Peyer's patch (tissue), 4 donors: ENCODE results near the gene FYB2. TPM values are rescaled to one million over a fixed set of nuclear protein-coding genes. Genes with fewer than 3 reads are reported as not detected.

ENCODE experiments used
- DNase-seq, 3 donors: peaks; one replicate each; pipeline ENCODE4 v3.0.0-alpha.2; 2017 to 2019
- H3K27ac ChIP-seq, 4 donors: fragments of 200-600 bp; sonication (generic); one replicate each; pipeline ENCODE4 v1.5.1; 2016 to 2019
- H3K27me3 ChIP-seq, 2 donors: fragments of 200-600 bp; sonication (generic); one replicate each; pipeline ENCODE4 v1.5.1; 2019
- H3K36me3 ChIP-seq, 3 donors: fragments of 200-600 bp; sonication (generic); one replicate each; pipeline ENCODE4 v1.5.1; 2016 to 2019
- H3K4me1 ChIP-seq, 4 donors: fragments of 200-600 bp; sonication (generic); one replicate each; pipeline ENCODE4 v1.5.1; 2016 to 2019
- H3K4me3 ChIP-seq, 4 donors: fragments of 200-600 bp; sonication (generic); 1 replicate in 3 of 4; 2 replicates in 1 of 4; pipeline ENCODE4 v1.5.1; 2016 to 2019; ENCODE audit warnings: mild to moderate bottlenecking in 1 of 4
- H3K9me3 ChIP-seq, 4 donors: fragments of 200-600 bp; sonication (generic); one replicate each; pipeline ENCODE4 v1.5.1; 2016 to 2019; ENCODE audit warnings: mild to moderate bottlenecking in 1 of 4
- POLR2A ChIP-seq, 2 donors: fragments of 450-650 bp; IDR thresholded peaks; one replicate each; pipeline ENCODE4 v1.5.1; 2017; ENCODE audit warnings: antibody characterized with exemption in 2 of 2, mild to moderate bottlenecking in 2 of 2, moderate library complexity in 2 of 2
- total RNA-seq, 4 donors: library from RNA; depleted of rRNA; stranded (reverse); fragments of >200 nt; gene quantifications; one replicate each; pipeline ENCODE4 v1.1.0, GENCODE V29; 2016
- TF ChIP-seq, protein P1 (sequence below), 6 experiments: fragments of 450-650 bp in 4 of 6; fragments of 200-600 bp in 2 of 6; sonication (generic) in 1 of 6; IDR thresholded peaks; one replicate each; pipeline ENCODE4 v1.5.1; 2017 to 2019; ENCODE audit warnings: antibody characterized with exemption in 6 of 6, mild to moderate bottlenecking in 3 of 6, moderate library complexity in 1 of 6

FYB2 gene
- total RNA-seq, 4 donors from 2014 or later, result 4.1 to 10.2 (median 8.4) TPM

DNA sequence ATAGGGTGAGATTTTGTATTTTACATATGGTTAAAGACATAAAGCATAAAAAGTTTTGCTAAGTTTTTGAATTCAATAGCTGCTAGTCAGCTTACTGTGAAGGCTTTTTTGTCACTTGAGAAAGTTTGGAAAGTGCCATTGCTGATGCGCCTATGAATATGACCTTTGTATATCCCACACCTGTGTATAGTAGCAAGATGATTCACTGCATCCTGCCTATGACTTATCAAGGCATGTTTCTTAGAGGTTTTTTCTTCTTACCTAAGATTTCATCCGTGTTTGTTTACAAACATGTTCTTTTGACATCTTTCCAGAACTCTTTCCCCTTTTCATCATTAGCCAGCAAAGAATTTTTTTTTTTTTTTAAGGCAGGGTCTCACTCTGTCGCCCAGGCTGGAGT lies 122.5 kb downstream of the FYB2 start:
- H3K27me3 ChIP-seq, result no peaks in the 10 kb centered on the region
- no peaks in the 10 kb centered on the region for H3K4me1 ChIP-seq
- H3K4me3 ChIP-seq, result no peak overlapping the region
- no peak for DNase-seq
- H3K27ac ChIP-seq, result no peak overlapping the region
- TF ChIP-seq, protein P1, sequence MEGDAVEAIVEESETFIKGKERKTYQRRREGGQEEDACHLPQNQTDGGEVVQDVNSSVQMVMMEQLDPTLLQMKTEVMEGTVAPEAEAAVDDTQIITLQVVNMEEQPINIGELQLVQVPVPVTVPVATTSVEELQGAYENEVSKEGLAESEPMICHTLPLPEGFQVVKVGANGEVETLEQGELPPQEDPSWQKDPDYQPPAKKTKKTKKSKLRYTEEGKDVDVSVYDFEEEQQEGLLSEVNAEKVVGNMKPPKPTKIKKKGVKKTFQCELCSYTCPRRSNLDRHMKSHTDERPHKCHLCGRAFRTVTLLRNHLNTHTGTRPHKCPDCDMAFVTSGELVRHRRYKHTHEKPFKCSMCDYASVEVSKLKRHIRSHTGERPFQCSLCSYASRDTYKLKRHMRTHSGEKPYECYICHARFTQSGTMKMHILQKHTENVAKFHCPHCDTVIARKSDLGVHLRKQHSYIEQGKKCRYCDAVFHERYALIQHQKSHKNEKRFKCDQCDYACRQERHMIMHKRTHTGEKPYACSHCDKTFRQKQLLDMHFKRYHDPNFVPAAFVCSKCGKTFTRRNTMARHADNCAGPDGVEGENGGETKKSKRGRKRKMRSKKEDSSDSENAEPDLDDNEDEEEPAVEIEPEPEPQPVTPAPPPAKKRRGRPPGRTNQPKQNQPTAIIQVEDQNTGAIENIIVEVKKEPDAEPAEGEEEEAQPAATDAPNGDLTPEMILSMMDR (IDR thresholded peaks at IDR 0.05), result no peak
- H3K36me3 ChIP-seq, result no peaks in the 10 kb centered on the region
- H3K9me3 ChIP-seq, result no peaks in the 10 kb centered on the region

DNA sequence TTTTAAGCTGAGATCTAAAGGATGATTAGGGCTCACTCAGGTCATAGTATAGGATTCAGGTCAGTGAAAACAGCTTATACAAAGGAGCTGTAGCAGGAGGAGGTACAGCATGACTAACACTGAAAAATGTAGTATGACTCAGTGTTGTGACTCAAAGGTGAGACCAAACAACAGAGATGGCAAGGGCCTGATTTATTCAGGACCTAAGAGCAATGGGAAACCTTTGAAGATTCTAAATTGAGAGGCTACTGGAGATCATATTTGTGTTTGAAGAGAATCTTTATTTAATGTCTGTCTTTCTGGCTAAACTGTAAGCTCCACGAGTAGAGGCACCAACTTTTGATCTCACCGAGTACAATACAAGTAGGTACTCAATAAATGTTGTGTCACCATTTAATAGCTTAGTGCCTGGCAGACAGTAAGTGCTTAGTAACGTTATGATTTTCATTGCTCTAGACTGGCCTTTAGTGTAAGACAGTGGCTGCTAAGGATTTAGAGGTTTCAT lies 130.6 kb downstream of the FYB2 start:
- DNase-seq, result no peak
- Histone ChIP-seq H3K27ac (no peak overlapping the region), H3K4me1 (no peaks in the 10 kb centered on the region), H3K4me3 (no peak overlapping the region), H3K36me3 (no peaks in the 10 kb centered on the region), H3K9me3 (no peaks in the 10 kb centered on the region), H3K27me3 (no peaks in the 10 kb centered on the region)
- no peak for TF ChIP-seq POLR2A (IDR thresholded peaks at IDR 0.05)
- TF ChIP-seq, protein P1 (IDR thresholded peaks at IDR 0.05), result no peak

DNA sequence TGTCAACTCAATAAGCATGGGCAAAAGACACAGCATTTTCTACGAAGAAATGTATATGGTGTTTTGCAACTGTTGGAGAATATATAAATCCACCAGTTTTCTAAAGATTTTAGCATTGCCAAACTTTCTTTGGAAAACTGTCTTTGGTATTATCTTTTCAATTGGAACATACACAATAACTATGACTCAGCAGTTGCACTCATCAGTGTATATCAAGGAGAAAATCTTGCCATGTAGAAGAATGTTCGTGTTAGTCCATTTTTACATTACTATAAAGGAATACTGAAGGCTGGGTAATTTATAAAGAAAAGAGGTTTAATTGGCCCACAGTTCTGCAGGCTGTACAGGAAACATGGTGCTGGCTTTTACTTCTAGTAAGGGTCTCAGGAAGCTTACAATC lies 133.0 kb downstream of the FYB2 start:
- no peak overlapping the region for H3K27ac ChIP-seq
- TF ChIP-seq, protein P1 (IDR thresholded peaks at IDR 0.05), result no peak
- TF ChIP-seq POLR2A (IDR thresholded peaks at IDR 0.05), result no peak
- H3K4me1 ChIP-seq, result no peaks in the 10 kb centered on the region

DNA sequence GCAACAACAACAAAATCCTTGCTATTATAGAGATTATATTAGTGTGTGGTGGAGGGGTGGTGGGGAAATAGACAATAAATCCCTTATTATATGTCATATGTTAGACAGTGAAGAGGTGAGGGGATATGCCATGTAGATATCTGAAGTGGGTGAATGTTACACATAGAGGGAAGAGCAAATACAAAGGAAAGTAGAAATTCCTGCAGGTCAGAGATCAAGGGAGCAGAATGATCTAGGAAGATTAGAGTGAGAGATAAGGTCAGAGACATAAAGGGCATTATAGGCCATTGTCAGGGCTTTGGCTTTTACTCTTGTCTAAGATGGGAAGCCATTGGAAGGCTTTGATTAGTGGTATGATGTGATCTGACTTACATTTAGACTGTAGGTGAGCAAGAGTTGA lies 135.6 kb downstream of the FYB2 start:
- no peak for TF ChIP-seq POLR2A (IDR thresholded peaks at IDR 0.05)
- TF ChIP-seq, protein P1 (IDR thresholded peaks at IDR 0.05), result no peak
- Histone ChIP-seq H3K27ac (no peak overlapping the region), H3K4me1 (no peaks in the 10 kb centered on the region), H3K9me3 (no peaks in the 10 kb centered on the region), H3K4me3 (no peak overlapping the region), H3K27me3 (no peaks in the 10 kb centered on the region), H3K36me3 (no peaks in the 10 kb centered on the region)
- no peak for DNase-seq

More for the DNA sequence above, 133.0 kb downstream of the FYB2 start:
- Histone ChIP-seq H3K27me3 (no peaks in the 10 kb centered on the region), H3K36me3 (no peaks in the 10 kb centered on the region), H3K9me3 (no peaks in the 10 kb centered on the region), H3K4me3 (no peak overlapping the region)
- no peak for DNase-seq

DNA sequence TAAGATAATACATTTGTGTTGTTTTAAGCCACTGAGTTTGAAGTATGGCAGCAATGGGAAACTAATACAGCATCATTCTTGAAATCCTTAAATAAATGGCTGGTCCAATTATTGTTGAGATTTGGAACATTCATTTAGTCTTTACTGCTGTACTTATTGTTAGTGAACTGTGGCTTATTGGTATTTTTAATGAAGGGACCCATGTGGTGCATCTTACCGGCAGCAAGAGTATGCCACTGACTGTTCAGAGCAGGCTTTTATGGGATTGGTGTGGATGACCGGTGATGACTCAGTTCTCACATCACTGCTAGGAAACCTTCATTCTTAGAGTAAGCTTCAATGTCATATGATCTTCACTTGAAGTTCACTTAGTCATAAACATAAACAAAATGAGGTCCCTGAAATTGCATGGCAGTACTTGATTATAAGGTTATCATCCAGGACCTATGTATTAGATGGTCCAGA lies 142.6 kb downstream of the FYB2 start:
- no peaks in the 10 kb centered on the region for H3K27me3 ChIP-seq
- no peak for DNase-seq
- H3K4me1 ChIP-seq, result no peaks in the 10 kb centered on the region
- no peaks in the 10 kb centered on the region for H3K36me3 ChIP-seq
- H3K9me3 ChIP-seq, result no peaks in the 10 kb centered on the region
- no peak overlapping the region for H3K4me3 ChIP-seq
- TF ChIP-seq, protein P1 (IDR thresholded peaks at IDR 0.05), result no peak
- no peak overlapping the region for H3K27ac ChIP-seq

DNA sequence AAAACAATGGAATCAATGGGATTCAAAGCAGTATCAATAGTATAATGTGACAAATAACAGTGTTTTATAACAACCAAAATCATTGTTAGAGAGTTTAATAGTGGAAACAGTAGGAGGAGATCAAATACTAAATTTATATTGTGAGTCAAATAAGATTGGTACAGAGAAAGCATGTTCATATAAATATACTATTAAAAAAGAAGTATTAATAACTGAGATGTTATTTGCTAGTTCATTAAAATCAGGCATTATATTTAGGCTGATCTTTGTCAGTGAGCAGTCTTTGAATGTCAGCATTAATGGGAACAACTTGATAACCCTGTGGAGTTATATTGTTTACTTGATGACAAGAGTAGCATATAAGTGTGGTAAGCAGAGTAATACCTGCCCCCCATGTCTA lies 143.4 kb downstream of the FYB2 start:
- TF ChIP-seq POLR2A (IDR thresholded peaks at IDR 0.05), result no peak
- TF ChIP-seq, protein P1 (IDR thresholded peaks at IDR 0.05), result no peak
- no peak overlapping the region for H3K27ac ChIP-seq
- no peaks in the 10 kb centered on the region for H3K4me1 ChIP-seq
- no peaks in the 10 kb centered on the region for H3K36me3 ChIP-seq
- H3K27me3 ChIP-seq, result no peaks in the 10 kb centered on the region
- DNase-seq, result no peak
- no peak overlapping the region for H3K4me3 ChIP-seq
- no peaks in the 10 kb centered on the region for H3K9me3 ChIP-seq
